SK-N-SH (cell line): ENCODE results near the gene OR6B1. TPM values are rescaled to one million over a fixed set of nuclear protein-coding genes. Genes with fewer than 3 reads are reported as not detected.

Source experiments
- CTCF ChIA-PET: fragments of 300-600, 350-600 bp; formaldehyde crosslinking; extraction: SDS; loops from one replicate; lab custom pipeline; 2021; lab: Yijun Ruan, JAX
- POLR2A ChIA-PET: fragments of 350-600 bp; sonication (Branson Sonifier 250); formaldehyde crosslinking; extraction: SDS; loops from one replicate; lab custom pipeline; 2020; ENCODE audit warnings: antibody characterized with exemption, inconsistent platforms; lab: Yijun Ruan, JAX
- DNase-seq: peaks from one replicate; pipeline ENCODE4 v3.0.0; 2012
- H2AFZ ChIP-seq: fragments of 200-600 bp; sonication (generic); 2 replicates; pipeline ENCODE4 v1.8.1; 2016; ENCODE audit warnings: antibody characterized with exemption, mild to moderate bottlenecking, low read depth
- H3F3A ChIP-seq: fragments of 200-600 bp; sonication (generic); replicated peaks from 2 replicates; pipeline ENCODE3; 2016; ENCODE audit warnings: antibody characterized with exemption, mild to moderate bottlenecking; ENCODE audit not compliant: insufficient read depth
- H3K27ac ChIP-seq, 2 experiments: fragments of 200-500 bp in 1 of 2; fragments of 200-600 bp in 1 of 2; sonication (Bioruptor generic) in 1 of 2; sonication (generic), shearing (Covaris generic) in 1 of 2; 2 replicates each; pipeline versions ENCODE4 v1.5.1 to v1.6.1; 2014 to 2016; ENCODE audit warnings: low read depth in 2 of 2, inconsistent platforms in 1 of 2, low read length in 1 of 2, mild to moderate bottlenecking in 1 of 2, mixed read lengths in 1 of 2
- H3K27me3 ChIP-seq: fragments of 200-600 bp; sonication (generic), shearing (Covaris generic); 2 replicates; pipeline ENCODE4 v1.6.1; 2016; ENCODE audit warnings: mixed run types; ENCODE audit not compliant: insufficient read depth
- H3K36me3 ChIP-seq, 2 experiments: fragments of 200-500 bp in 1 of 2; fragments of 200-600 bp in 1 of 2; sonication (Bioruptor generic) in 1 of 2; sonication (generic) in 1 of 2; replicated peaks in 1 of 2; 2 replicates each; pipeline versions ENCODE3 to v1.5.1; 2014 to 2016; ENCODE audit warnings: low read length in 1 of 2, mild to moderate bottlenecking in 1 of 2; ENCODE audit not compliant: insufficient read depth in 2 of 2, control insufficient read depth in 1 of 2
- H3K4me1 ChIP-seq, 2 experiments: fragments of 200-500 bp in 1 of 2; fragments of 200-600 bp in 1 of 2; sonication (Bioruptor generic) in 1 of 2; sonication (generic), shearing (Covaris generic) in 1 of 2; 2 replicates each; pipeline versions ENCODE4 v1.5.1 to v1.6.1; 2014 to 2016; ENCODE audit warnings: low read depth in 1 of 2, low read length in 1 of 2, mixed run types in 1 of 2; ENCODE audit not compliant: insufficient read depth in 2 of 2, control insufficient read depth in 1 of 2
- H3K4me2 ChIP-seq: fragments of 200-600 bp; sonication (generic), shearing (Covaris generic); 2 replicates; pipeline ENCODE4 v1.6.1; 2017; ENCODE audit warnings: mixed run types
- H3K4me3 ChIP-seq, 2 experiments: fragments of 200-500 bp in 1 of 2; fragments of 200-600 bp in 1 of 2; sonication (Bioruptor generic) in 1 of 2; sonication (generic), shearing (Covaris generic) in 1 of 2; 2 replicates each; pipeline versions ENCODE4 v1.5.1 to v1.8.1; 2014 to 2016; ENCODE audit warnings: low read depth in 2 of 2, inconsistent platforms in 1 of 2, low read length in 1 of 2, mild to moderate bottlenecking in 1 of 2, mixed read lengths in 1 of 2, moderate library complexity in 1 of 2
- H3K79me2 ChIP-seq: fragments of 200-600 bp; sonication (generic); 2 replicates; pipeline ENCODE4 v1.8.1; 2017; ENCODE audit warnings: mild to moderate bottlenecking; ENCODE audit not compliant: insufficient read depth
- H3K9ac ChIP-seq: fragments of 200-600 bp; sonication (generic); 2 replicates; pipeline ENCODE4 v1.6.1; 2017; ENCODE audit warnings: mixed run types
- H3K9me2 ChIP-seq: fragments of 200-600 bp; sonication (generic); 2 replicates; pipeline ENCODE4 v1.6.1; 2017; ENCODE audit warnings: mixed run types
- H3K9me3 ChIP-seq: fragments of 200-600 bp; sonication (generic); 2 replicates; pipeline ENCODE4 v1.6.1; 2017; ENCODE audit warnings: mixed run types, mild to moderate bottlenecking, moderate library complexity
- H4K20me1 ChIP-seq: fragments of 200-600 bp; sonication (generic); 2 replicates; pipeline ENCODE4 v1.6.1; 2017; ENCODE audit warnings: mild to moderate bottlenecking, mixed run types; ENCODE audit not compliant: insufficient read depth
- CHD2 ChIP-seq: fragments of 150-350 bp; IDR thresholded peaks from 2 replicates; pipeline ENCODE4 v1.6.1; 2018; ENCODE audit warnings: low read length; ENCODE audit not compliant: partially characterized antibody
- EP300 ChIP-seq, 2 experiments: IDR thresholded peaks; 2 replicates each; pipeline versions ENCODE4 v1.4.0 to v1.6.1; 2012; ENCODE audit warnings: borderline replicate concordance in 1 of 2, low read depth in 1 of 2, low read length in 1 of 2
- FOSL2 ChIP-seq: IDR thresholded peaks from 2 replicates; pipeline ENCODE4 v1.4.0; 2012; ENCODE audit warnings: low read depth, mild to moderate bottlenecking, moderate library complexity, borderline replicate concordance
- FOXJ3 ChIP-seq: sonication (generic); formaldehyde crosslinking; IDR thresholded peaks from 2 replicates; pipeline ENCODE4 v1.5.1; 2020; ENCODE audit warnings: mild to moderate bottlenecking, missing genetic modification reagents
- GATA2 ChIP-seq: sonication (generic); formaldehyde crosslinking; IDR thresholded peaks from 2 replicates; pipeline ENCODE4 v1.5.0; 2020; ENCODE audit warnings: mild to moderate bottlenecking, missing genetic modification reagents
- JUND ChIP-seq: IDR thresholded peaks from 2 replicates; pipeline ENCODE4 v1.4.0; 2012
- MAX ChIP-seq: IDR thresholded peaks from 2 replicates; pipeline ENCODE4 v1.4.0; 2012; ENCODE audit warnings: low read depth
- MXI1 ChIP-seq: IDR thresholded peaks from 2 replicates; pipeline ENCODE4 v1.6.1; 2012; ENCODE audit warnings: mild to moderate bottlenecking, low read depth, low read length, improper control_type of control experiment
- NFIC ChIP-seq: IDR thresholded peaks from 2 replicates; pipeline ENCODE4 v1.4.0; 2012; ENCODE audit warnings: borderline replicate concordance
- NRF1 ChIP-seq: IDR thresholded peaks from 2 replicates; pipeline ENCODE4 v1.6.1; 2012; ENCODE audit warnings: low read depth, mild to moderate bottlenecking, low read length
- POLR2AphosphoS5 ChIP-seq: IDR thresholded peaks from 2 replicates; pipeline ENCODE4 v1.6.1; 2012; ENCODE audit warnings: low read depth, low read length
- RCOR1 ChIP-seq: fragments of 150-350 bp; IDR thresholded peaks from 2 replicates; pipeline ENCODE4 v1.6.1; 2017; ENCODE audit warnings: antibody characterized with exemption, low read length
- RFX5 ChIP-seq: IDR thresholded peaks from 2 replicates; pipeline ENCODE4 v1.6.1; 2012; ENCODE audit warnings: mild to moderate bottlenecking, improper control_type of control experiment, low read length
- SMC3 ChIP-seq: IDR thresholded peaks from 2 replicates; pipeline ENCODE4 v1.6.1; 2012; ENCODE audit warnings: low read depth, low read length, improper control_type of control experiment
- TEAD4 ChIP-seq: IDR thresholded peaks from 2 replicates; pipeline ENCODE4 v1.4.0; 2012; ENCODE audit warnings: mild to moderate bottlenecking, borderline replicate concordance; ENCODE audit not compliant: insufficient read depth
- USF2 ChIP-seq: fragments of 150-350 bp; IDR thresholded peaks from 2 replicates; pipeline ENCODE4 v1.6.1; 2017; ENCODE audit warnings: antibody characterized with exemption, low read length, low read depth, borderline replicate concordance
- ZBTB33 ChIP-seq: IDR thresholded peaks from 2 replicates; pipeline ENCODE4 v1.4.0; 2012; ENCODE audit warnings: low read depth, borderline replicate concordance
- WGBS: methylation state at CpG from one replicate; pipeline ENCODE4 v1.1.6; 2017; ENCODE audit warnings: low lambda C conversion rate; 5-methylcytosine and 5-hydroxymethylcytosine counted together
- polyA plus RNA-seq, 3 experiments: library from polyadenylated mRNA; depleted of rRNA; stranded (reverse); fragments of >200 nt; gene quantifications; 2 replicates each; pipeline ENCODE4 v1.2.3, GENCODE V29; 2012
- TF ChIP-seq, protein P1 (sequence below): IDR thresholded peaks from 2 replicates; pipeline ENCODE4 v1.4.0; 2012; ENCODE audit warnings: low read depth, borderline replicate concordance
- TF ChIP-seq, protein P2 (sequence below): fragments of 200-600 bp; sonication (generic); IDR thresholded peaks from 2 replicates; pipeline ENCODE4 v1.6.1; 2017; ENCODE audit warnings: antibody characterized with exemption, mild to moderate bottlenecking, moderate library complexity

OR6B1 gene
- polyA plus RNA-seq, 1 of the 3 experiments (the other 2 are of a cell fraction) = not detected

- H3K4me3 ChIP-seq = peak overlapping the region in 1 of 2 experiments; percentile 5; a peak in 1 of 4 replicates
- H3K9ac ChIP-seq = no peak overlapping the region
- CTCF ChIA-PET = interaction anchor here (1.2 kb wide), 1 partner anchor 10 kb away, joined by 3 read pairs; no protein-coding TSS in a partner anchor
- H4K20me1 ChIP-seq = no peaks in the 10 kb centered on the region
- peaks cover 12% of the 10 kb centered on the region; the same call in 1 of the 2 replicates for H3K27me3 ChIP-seq
- 10% methylated on average over 2 of the region's 2 CpGs for WGBS
- H2AFZ ChIP-seq = no peak overlapping the region
- H3K36me3 ChIP-seq = no peaks in the 10 kb centered on the region
- no peak overlapping the region for H3K27ac ChIP-seq
- H3F3A ChIP-seq = no peaks in the 10 kb centered on the region
- no peaks in the 10 kb centered on the region for H3K9me2 ChIP-seq
- H3K4me1 ChIP-seq = no peaks in the 10 kb centered on the region
- no peaks in the 10 kb centered on the region for H3K79me2 ChIP-seq
- no peak overlapping the region for H3K4me2 ChIP-seq
- H3K9me3 ChIP-seq = no peaks in the 10 kb centered on the region
- POLR2A ChIA-PET = no interaction called here
- no peak for DNase-seq
- TF ChIP-seq EP300 (IDR thresholded peaks at IDR 0.05; ENCODE audit: borderline replicate concordance in 1 of 2, low read depth in 1 of 2, low read length in 1 of 2) = no peak
- TF ChIP-seq GATA2 = no peak
- TF ChIP-seq, protein P1, sequence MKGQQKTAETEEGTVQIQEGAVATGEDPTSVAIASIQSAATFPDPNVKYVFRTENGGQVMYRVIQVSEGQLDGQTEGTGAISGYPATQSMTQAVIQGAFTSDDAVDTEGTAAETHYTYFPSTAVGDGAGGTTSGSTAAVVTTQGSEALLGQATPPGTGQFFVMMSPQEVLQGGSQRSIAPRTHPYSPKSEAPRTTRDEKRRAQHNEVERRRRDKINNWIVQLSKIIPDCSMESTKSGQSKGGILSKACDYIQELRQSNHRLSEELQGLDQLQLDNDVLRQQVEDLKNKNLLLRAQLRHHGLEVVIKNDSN = no peak
- TF ChIP-seq, protein P2, sequence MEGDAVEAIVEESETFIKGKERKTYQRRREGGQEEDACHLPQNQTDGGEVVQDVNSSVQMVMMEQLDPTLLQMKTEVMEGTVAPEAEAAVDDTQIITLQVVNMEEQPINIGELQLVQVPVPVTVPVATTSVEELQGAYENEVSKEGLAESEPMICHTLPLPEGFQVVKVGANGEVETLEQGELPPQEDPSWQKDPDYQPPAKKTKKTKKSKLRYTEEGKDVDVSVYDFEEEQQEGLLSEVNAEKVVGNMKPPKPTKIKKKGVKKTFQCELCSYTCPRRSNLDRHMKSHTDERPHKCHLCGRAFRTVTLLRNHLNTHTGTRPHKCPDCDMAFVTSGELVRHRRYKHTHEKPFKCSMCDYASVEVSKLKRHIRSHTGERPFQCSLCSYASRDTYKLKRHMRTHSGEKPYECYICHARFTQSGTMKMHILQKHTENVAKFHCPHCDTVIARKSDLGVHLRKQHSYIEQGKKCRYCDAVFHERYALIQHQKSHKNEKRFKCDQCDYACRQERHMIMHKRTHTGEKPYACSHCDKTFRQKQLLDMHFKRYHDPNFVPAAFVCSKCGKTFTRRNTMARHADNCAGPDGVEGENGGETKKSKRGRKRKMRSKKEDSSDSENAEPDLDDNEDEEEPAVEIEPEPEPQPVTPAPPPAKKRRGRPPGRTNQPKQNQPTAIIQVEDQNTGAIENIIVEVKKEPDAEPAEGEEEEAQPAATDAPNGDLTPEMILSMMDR = no peak
- TF ChIP-seq, all 33 proteins: peak for 0
Observed at GRCh38 chr7:143954135-143954534, 46.0 kb upstream of the OR6B1 start.

DNA sequence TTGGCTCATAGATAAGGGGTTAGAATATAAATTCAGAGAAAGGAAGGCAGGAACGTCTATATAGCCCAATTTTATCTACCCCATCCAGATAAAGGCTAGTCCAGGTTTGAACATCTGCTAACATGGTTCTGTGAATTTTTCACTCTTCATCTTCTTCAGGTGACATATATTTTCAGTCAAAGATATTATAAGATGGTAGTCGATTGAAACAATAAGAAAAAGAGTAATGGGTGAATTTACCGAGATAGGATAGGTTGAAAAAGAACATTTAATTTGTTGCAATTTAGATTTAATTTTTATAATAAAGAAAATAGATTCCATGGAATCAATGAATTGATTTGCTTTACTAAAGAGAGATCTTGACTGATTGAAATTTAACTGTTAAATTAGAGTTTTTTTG, 45.6 kb upstream of the OR6B1 start, which contains the start of gene OR2F1:
Gene OR2F1 (plus strand): TSS at position 301 of the 400 bp plus-strand sequence. CDS start 5,127 bp downstream, outside the sequence.
- no peaks in the 10 kb centered on the region for H4K20me1 ChIP-seq
- no peaks in the 10 kb centered on the region for H3K79me2 ChIP-seq
- ChIA-PET CTCF (interaction anchor here (1.2 kb wide), 1 partner anchor 11 kb away, joined by 3 read pairs; no protein-coding TSS in a partner anchor), POLR2A (no interaction called here)
- H3K4me1 ChIP-seq = no peaks in the 10 kb centered on the region
- H3K9me2 ChIP-seq = no peaks in the 10 kb centered on the region
- H3K27me3 ChIP-seq = peaks cover 12% of the 10 kb centered on the region; the same call in 1 of the 2 replicates
- H3K9me3 ChIP-seq = no peaks in the 10 kb centered on the region
- WGBS = 17% methylated on average over 3 of the region's 3 CpGs
- no peak within 1 kb of the TSS for H3K9ac ChIP-seq
- H3F3A ChIP-seq = no peaks in the 10 kb centered on the region
- H3K4me3 ChIP-seq = peak within 1 kb of the TSS in 1 of 2 experiments; percentile 5; a peak in 1 of 4 replicates
- no peak within 1 kb of the TSS for H3K4me2 ChIP-seq
- no peak within 1 kb of the TSS for H3K27ac ChIP-seq
- H2AFZ ChIP-seq = no peak within 1 kb of the TSS
- no peaks in the 10 kb centered on the region for H3K36me3 ChIP-seq
- no peak for DNase-seq
- TF ChIP-seq NFIC (no peak), GATA2 (no peak), SMC3 (no peak), EP300 (IDR thresholded peaks at IDR 0.05; ENCODE audit: borderline replicate concordance in 1 of 2, low read depth in 1 of 2, low read length in 1 of 2) (no peak), ZBTB33 (no peak), RCOR1 (no peak), JUND (no peak), TEAD4 (no peak), MXI1 (no peak), USF2 (no peak), FOXJ3 (no peak), MAX (no peak), FOSL2 (no peak), POLR2AphosphoS5 (no peak), NRF1 (no peak), RFX5 (no peak), CHD2 (no peak)
